Measurements from ENCODE around the gene PMS1. TPM values are rescaled to one million over a fixed set of nuclear protein-coding genes. Genes with fewer than 3 reads are reported as not detected.

PMS1 gene
- polyA plus RNA-seq, 1 donor (not counting 4 experiments of a cell fraction or from before 2014, with no cell fraction given): 14.8 TPM

DNA sequence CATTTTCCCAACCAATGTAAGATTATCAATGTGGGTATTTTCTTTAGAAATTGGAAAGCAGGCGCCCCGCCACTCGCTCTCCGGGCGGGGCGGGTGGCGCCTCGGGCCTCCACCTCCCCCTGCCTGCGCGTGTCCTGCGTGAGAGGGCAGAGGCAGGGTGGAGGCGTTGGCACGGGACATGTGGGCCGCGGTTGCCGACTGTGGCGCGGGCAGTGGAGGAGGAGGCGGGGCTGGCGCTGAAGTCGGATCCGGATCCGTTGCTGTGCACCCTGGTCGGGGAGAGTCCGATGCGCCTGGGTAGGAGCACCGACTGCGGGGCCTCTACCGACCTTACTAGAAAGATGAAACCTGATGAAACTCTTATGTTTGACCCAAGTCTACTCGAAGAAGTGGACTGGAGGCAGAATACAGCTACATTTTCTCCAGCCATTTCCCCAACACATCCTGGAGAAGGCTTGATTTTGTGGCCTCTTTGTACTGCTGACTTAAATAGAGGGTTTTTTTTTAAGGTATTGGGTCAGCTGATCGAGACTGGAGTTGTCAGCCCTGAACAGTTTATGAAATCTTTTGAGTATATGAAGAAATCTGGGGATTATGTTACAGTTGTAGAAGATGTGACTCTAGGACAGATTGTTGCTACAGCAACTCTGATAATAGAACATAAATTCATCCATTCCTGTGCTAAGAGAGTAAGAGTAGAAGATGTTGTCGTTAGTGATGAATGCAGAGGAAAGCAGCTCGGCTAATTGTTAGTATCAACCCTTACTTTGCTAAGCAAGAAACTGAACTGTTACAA lies 37.9 kb downstream of the PMS1 start:
- no peaks in the 10 kb centered on the region for H3K9me1 ChIP-seq (ENCODE audit: control insufficient read depth, extremely low read depth, insufficient read depth, low read length)
- H3K4me3 ChIP-seq (ENCODE audit: control insufficient read depth in 2 of 3, extremely low read depth in 1 of 3, insufficient read depth in 2 of 3, low read depth in 1 of 3, low read length in 3 of 3): no peak overlapping the region
- no peak for TF ChIP-seq EZH2 (IDR thresholded peaks at IDR 0.05; ENCODE audit: low read length)
- TF ChIP-seq, protein P1, sequence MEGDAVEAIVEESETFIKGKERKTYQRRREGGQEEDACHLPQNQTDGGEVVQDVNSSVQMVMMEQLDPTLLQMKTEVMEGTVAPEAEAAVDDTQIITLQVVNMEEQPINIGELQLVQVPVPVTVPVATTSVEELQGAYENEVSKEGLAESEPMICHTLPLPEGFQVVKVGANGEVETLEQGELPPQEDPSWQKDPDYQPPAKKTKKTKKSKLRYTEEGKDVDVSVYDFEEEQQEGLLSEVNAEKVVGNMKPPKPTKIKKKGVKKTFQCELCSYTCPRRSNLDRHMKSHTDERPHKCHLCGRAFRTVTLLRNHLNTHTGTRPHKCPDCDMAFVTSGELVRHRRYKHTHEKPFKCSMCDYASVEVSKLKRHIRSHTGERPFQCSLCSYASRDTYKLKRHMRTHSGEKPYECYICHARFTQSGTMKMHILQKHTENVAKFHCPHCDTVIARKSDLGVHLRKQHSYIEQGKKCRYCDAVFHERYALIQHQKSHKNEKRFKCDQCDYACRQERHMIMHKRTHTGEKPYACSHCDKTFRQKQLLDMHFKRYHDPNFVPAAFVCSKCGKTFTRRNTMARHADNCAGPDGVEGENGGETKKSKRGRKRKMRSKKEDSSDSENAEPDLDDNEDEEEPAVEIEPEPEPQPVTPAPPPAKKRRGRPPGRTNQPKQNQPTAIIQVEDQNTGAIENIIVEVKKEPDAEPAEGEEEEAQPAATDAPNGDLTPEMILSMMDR (optimal IDR thresholded peaks at IDR 0.05 in 1 of 3, IDR thresholded peaks at IDR 0.05 in 1 of 3, conservative IDR thresholded peaks at IDR 0.05 in 1 of 3; ENCODE audit: extremely low read depth in 1 of 3, insufficient read depth in 2 of 3, low read length in 3 of 3): no peak
- H4K20me1 ChIP-seq (ENCODE audit: control insufficient read depth, extremely low read depth, insufficient read depth, low read length): no peaks in the 10 kb centered on the region
- H3K27ac ChIP-seq (ENCODE audit: control insufficient read depth, insufficient read depth, low read length): no peak overlapping the region
- no peak overlapping the region for H3K4me2 ChIP-seq (ENCODE audit: control insufficient read depth, extremely low read depth, insufficient read depth, low read depth, low read length)
- no peaks in the 10 kb centered on the region for H3K9me3 ChIP-seq (ENCODE audit: control insufficient read depth, low read depth, low read length)
- peaks cover 0 to 9% of the 10 kb centered on the region in 2 experiments for H3K36me3 ChIP-seq (ENCODE audit: control insufficient read depth in 2 of 2, extremely low read depth in 1 of 2, insufficient read depth in 2 of 2, low read length in 2 of 2)
- DNase-seq (ENCODE audit: low read depth, low spot score): no peak
- no peaks in the 10 kb centered on the region for H3K4me1 ChIP-seq (ENCODE audit: control insufficient read depth, extremely low read depth, insufficient read depth, low read length)
- no peak overlapping the region for H3K9ac ChIP-seq (ENCODE audit: control insufficient read depth, extremely low read depth, insufficient read depth, low read length)
- no peaks in the 10 kb centered on the region for H3K27me3 ChIP-seq (ENCODE audit: control insufficient read depth, extremely low read depth, insufficient read depth, low read length)
- peak; percentile 71 for FAIRE-seq
- dilution Hi-C loops (cut with MboI; ENCODE audit: extremely low pct_ligation_motif_present, low sequenced_read_pairs): no loop called here
- H3K79me2 ChIP-seq (ENCODE audit: control insufficient read depth, insufficient read depth, low read length): no peaks in the 10 kb centered on the region
- H2AFZ ChIP-seq (ENCODE audit: control insufficient read depth, low read length): no peak overlapping the region

DNA sequence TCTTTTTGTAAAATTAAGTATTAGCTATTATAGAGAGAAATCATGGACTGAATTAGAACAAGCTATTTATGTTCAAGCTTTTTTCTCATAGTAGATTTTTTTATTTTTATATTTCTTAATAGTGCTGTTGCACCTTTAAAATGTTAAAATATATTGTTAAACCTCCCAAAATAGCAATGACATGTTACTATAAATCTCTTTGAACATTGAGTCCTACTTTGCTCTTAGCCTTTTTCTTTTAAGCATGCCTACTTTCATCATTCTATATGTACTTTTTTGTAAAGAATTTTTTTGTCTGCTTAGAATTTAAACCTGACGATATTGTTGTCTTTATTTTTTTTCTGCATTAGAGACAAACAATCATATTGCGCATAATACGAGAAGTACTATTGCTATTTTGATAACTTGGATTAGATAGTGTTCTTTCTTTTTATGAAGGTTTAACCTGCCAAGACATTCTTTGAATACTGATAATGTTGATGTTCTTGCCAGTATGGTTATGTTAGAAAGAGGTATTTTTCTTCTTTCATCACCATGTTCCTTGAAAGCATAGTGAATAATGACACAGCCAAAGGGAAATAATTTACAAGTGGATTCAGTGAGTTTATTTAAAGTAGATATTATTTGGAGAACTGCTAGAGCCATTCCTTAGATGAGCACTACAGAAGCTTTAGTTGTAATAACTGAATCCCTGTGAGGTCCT lies 40.6 kb downstream of the PMS1 start:
- Histone ChIP-seq H3K4me1 (ENCODE audit: control insufficient read depth, extremely low read depth, insufficient read depth, low read length) (no peaks in the 10 kb centered on the region), H3K9me1 (ENCODE audit: control insufficient read depth, extremely low read depth, insufficient read depth, low read length) (no peaks in the 10 kb centered on the region), H3K9me3 (ENCODE audit: control insufficient read depth, low read depth, low read length) (no peaks in the 10 kb centered on the region), H4K20me1 (ENCODE audit: control insufficient read depth, extremely low read depth, insufficient read depth, low read length) (no peaks in the 10 kb centered on the region), H2AFZ (ENCODE audit: control insufficient read depth, low read length) (no peak overlapping the region), H3K36me3 (ENCODE audit: control insufficient read depth in 2 of 2, extremely low read depth in 1 of 2, insufficient read depth in 2 of 2, low read length in 2 of 2) (peaks cover 0 to 6% of the 10 kb centered on the region in 2 experiments), H3K27ac (ENCODE audit: control insufficient read depth, insufficient read depth, low read length) (no peak overlapping the region), H3K27me3 (ENCODE audit: control insufficient read depth, extremely low read depth, insufficient read depth, low read length) (no peaks in the 10 kb centered on the region), H3K9ac (ENCODE audit: control insufficient read depth, extremely low read depth, insufficient read depth, low read length) (no peak overlapping the region), H3K4me2 (ENCODE audit: control insufficient read depth, extremely low read depth, insufficient read depth, low read depth, low read length) (no peak overlapping the region), H3K79me2 (ENCODE audit: control insufficient read depth, insufficient read depth, low read length) (no peaks in the 10 kb centered on the region), H3K4me3 (ENCODE audit: control insufficient read depth in 2 of 3, extremely low read depth in 1 of 3, insufficient read depth in 2 of 3, low read depth in 1 of 3, low read length in 3 of 3) (no peak overlapping the region)
- dilution Hi-C loops (cut with MboI; ENCODE audit: extremely low pct_ligation_motif_present, low sequenced_read_pairs): no loop called here
- FAIRE-seq (no peak), DNase-seq (ENCODE audit: low read depth, low spot score) (no peak)
- no peak for TF ChIP-seq EZH2 (IDR thresholded peaks at IDR 0.05; ENCODE audit: low read length)
- TF ChIP-seq, protein P1 (optimal IDR thresholded peaks at IDR 0.05 in 1 of 3, IDR thresholded peaks at IDR 0.05 in 1 of 3, conservative IDR thresholded peaks at IDR 0.05 in 1 of 3; ENCODE audit: extremely low read depth in 1 of 3, insufficient read depth in 2 of 3, low read length in 3 of 3): no peak

All from keratinocyte (primary cell).